HG03378 (cell line): ENCODE results near the gene CDS1.
"Not testable (repeated sequence)": the region's sequence is repeated elsewhere in the genome, so short reads cannot be mapped to it uniquely, and the experiment has no call there.

Experiments used
- ATAC-seq: cut with Tn5 transposase; IDR thresholded peaks from one replicate; pipeline ENCODE4 v1.9.1; 2021; ENCODE audit warnings: mild to moderate bottlenecking, moderate library complexity; ENCODE audit not compliant: unreplicated experiment

Gene CDS1

GRCh38 chr4:84669201-84669600, 86.3 kb downstream of the CDS1 start:
- ATAC-seq = no peak

GRCh38 chr4:84672177-84672576, 89.2 kb downstream of the CDS1 start:
- ATAC-seq = no peak

- no peak for ATAC-seq
Measured at GRCh38 chr4:84673475-84674240, 90.7 kb downstream of the CDS1 start.

- ATAC-seq = no peak
Measured at GRCh38 chr4:84677093-84677492, 94.2 kb downstream of the CDS1 start.

- ATAC-seq = no peak
Measured at GRCh38 chr4:84677995-84678394, 95.1 kb downstream of the CDS1 start.

GRCh38 chr4:84678976-84679744, 96.2 kb downstream of the CDS1 start:
- no peak for ATAC-seq

- no peak for ATAC-seq
Measured at GRCh38 chr4:84680956-84681355, 98.0 kb downstream of the CDS1 start.

- ATAC-seq = no peak
Measured at GRCh38 chr4:84681486-84682274, 98.8 kb downstream of the CDS1 start.

- ATAC-seq = not testable (repeated sequence)
Measured at GRCh38 chr4:84682661-84683060, 99.7 kb downstream of the CDS1 start.

GRCh38 chr4:84683064-84683850, 100.3 kb downstream of the CDS1 start:
- ATAC-seq = no peak

GRCh38 chr4:84684361-84684760, 101.4 kb downstream of the CDS1 start:
- no peak for ATAC-seq

GRCh38 chr4:84685105-84685504, 102.2 kb downstream of the CDS1 start:
- ATAC-seq = no peak

- no peak for ATAC-seq
Measured at GRCh38 chr4:84688605-84689004, 105.7 kb downstream of the CDS1 start.

GRCh38 chr4:84689197-84689596, 106.3 kb downstream of the CDS1 start:
- no peak for ATAC-seq

GRCh38 chr4:84690481-84690880, 107.6 kb downstream of the CDS1 start:
- no peak for ATAC-seq

- ATAC-seq = no peak
Measured at GRCh38 chr4:84691170-84691691, 108.3 kb downstream of the CDS1 start.

GRCh38 chr4:84691800-84692199, 108.9 kb downstream of the CDS1 start:
- no peak for ATAC-seq

- no peak for ATAC-seq
Measured at GRCh38 chr4:84697159-84697558, 114.2 kb downstream of the CDS1 start.

- ATAC-seq = no peak
Measured at GRCh38 chr4:84697615-84698201, 114.8 kb downstream of the CDS1 start.
